Stimulated activated CD4-positive, alpha-beta T cell treated with anti-CD3 and anti-CD28 coated beads, Interleukin-12 subunit alpha, Interleukin-12 subunit beta, amount 100 ng/mL, for 4 hours (primary cell): ENCODE data around the gene PTGES3L.
"Not testable (repeated sequence)": the region's sequence is repeated elsewhere in the genome, so short reads cannot be mapped to it uniquely, and the experiment has no call there.

Source experiments
- DNase-seq: peaks from one replicate; pipeline ENCODE4 v3.0.0-alpha.2; 2020

Gene PTGES3L

DNA sequence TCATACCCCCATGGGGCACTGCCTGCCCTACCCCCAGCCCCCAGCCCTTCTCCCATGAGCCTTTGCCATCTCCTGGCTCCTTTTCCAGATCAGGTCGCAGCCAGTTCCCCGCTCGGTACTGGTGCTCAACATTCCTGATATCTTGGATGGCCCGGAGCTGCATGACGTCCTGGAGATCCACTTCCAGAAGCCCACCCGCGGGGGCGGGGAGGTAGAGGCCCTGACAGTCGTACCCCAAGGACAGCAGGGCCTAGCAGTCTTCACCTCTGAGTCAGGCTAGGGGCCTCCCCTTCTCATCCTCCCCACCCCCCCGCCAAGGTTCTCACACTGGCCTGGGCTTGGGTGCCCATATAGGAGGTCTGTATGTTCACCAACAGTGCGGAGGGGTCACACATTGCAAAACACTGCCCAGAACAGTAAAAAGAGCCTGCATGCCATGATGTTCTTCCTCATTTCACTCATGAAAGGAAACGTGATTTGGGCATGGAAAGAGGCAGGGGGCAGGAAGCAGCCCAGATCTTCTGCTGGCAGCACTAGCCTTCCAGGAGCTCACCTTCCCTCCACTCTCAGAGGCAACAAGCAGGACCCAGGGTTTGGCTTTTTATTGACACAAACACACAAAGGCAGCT lies 34.3 kb upstream of the PTGES3L start:
- no peak for DNase-seq

DNA sequence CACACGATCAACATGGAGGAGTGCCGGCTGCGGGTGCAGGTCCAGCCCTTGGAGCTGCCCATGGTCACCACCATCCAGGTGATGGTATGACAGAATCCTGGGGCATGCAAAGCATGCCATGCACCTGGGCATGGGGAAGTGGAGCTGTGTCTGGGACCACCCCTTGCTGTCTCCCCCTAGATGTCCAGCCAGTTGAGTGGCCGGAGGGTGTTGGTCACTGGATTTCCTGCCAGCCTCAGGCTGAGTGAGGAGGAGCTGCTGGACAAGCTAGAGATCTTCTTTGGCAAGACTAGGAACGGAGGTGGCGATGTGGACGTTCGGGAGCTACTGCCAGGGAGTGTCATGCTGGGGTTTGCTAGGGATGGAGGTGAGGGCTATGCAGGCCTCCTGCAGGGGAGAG lies 33.4 kb upstream of the PTGES3L start:
- no peak for DNase-seq

DNA sequence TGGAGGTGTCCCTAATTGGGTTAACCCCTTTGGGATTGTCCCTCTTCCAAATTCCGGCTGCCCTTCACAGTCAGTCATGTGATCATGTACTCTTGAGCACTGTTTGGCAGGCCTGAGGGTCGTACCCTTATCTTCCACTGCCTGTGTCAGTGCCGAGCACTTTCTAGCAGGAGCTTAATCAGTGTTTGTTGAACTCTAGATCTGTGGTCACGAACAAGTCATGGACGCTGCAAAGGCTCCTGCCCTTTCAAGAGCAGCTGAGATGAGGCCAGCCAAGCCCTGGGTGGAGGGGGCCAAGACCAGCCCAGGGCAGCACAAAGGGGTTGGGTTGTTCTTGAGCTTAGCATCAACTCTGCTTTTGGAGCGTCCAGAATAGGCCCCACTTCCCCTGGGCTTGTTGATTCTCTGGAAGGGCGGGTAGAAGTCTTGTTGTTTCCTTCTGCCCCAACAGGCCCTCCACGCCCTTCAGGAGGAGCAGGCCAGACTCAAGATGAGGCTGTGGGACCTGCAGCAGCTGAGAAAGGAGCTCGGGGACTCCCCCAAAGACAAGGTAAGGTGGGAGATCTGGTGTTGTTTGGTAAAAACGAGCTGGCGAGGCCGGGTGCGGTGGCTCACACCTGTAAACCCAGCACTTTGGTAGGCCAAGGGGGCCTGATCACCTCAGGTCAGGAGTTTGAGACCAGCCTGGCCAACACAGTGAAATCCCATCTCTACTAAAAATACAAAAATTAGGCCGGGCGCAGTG lies 32.0 kb upstream of the PTGES3L start:
- DNase-seq = no peak

DNA sequence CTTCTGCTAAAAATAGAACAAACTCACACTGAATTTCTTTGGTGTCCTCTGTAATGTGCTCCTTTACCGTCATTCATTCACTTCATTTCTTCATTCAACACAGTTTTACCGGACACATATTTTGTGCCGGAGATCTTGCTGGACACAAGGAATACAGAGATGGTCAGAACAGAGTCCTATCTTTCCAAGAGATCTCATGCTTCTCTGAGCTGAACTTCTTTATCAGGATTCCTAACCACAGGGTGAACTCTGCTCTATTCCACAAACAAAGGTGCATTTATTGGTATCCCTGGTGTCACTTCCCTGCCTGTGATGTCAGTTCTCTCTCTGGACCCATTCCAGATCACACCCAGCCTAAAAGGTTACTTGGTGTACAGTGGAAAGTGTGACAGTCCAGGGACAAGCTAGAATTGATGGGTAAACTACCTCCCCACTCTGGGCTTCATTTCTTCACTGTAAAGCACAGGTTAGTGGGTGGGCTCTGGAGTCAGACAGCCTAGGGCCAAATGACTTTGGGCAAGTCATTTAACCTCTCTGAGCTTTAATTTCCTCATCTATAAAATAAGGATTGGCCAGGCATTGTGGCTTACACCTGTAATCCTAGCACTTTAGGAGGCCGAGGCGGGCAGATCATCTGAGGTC lies 30.9 kb upstream of the PTGES3L start:
- no peak for DNase-seq

DNA sequence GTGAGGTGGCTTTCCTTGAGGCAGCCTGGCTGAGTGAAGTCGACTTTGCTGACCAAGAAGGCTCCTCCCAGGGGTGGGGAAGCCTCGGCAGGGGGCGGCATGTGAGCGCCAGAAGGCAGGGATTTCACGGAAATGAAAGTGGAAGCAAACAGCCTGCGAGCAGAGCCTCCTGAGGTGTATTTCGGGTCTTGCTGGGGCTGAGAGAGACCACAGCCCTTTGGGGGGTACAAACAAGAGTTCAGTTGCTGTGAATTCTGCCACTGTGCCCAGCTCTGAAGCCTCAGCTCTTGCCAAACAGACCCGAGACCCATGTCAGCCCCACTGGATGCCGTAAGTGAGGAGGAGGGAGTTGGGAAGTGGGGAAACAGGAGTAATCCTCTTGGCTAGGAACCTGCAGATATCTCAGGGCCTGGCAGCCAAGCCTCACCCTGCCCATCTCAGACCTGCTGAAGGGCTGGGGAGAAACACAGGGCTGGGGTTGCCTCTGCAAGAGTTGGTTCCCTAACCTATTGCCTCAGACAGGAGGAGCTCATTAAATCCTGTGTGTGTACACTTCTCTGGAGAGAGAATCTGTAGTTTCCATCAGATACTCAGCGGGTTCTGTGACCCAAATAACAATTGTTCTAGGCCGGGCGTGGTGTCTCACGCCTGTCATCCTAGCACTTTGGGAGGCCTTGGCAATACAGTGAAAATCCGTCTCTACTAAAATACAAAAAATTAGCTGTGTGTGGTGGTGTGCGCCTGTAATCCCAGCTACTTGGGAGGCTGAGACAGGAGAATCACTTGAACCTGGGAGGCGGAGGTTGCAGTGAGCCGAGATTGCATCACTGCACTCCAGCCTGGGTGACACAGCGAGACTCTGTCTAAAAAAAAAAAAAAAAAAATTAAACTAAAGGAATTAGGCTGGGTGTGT lies 27.0 kb upstream of the PTGES3L start, which contains the start of gene IFI35:
Gene IFI35 (plus strand): TSS at position 146 of the 913 bp plus-strand sequence. CDS start 164 bp downstream, at position 310.
- peak; percentile 78 for DNase-seq

DNA sequence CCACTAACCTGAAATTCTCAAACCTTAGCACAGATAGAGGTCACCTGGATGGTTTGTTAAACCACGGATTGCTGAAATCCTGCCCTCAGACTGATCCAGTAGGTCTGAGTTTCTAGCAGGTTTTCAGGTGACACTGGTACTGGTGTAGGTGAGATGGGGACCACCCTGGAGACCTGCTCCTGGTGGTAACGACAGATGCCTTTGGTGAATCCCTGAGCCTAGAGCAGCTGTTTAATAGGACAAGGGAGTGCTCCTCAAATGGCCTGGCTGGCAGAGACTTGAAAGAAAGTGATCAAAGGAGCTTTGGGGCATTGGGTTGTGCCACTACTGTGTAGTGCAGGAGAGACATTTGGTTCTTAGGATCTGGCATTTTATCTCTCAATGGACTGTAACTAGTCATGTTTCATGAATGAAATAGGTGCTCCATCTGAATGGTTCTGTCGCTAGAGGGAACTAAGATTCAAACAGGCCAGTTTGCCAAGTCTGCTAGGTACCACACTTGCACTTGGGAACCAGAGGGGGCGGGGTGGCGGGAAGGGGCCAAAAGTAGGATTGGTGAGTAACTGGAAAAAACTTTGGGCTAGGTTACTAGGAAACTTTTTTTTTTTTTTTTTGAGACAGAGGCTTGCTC lies 23.8 kb upstream of the PTGES3L start:
- DNase-seq = no peak

DNA sequence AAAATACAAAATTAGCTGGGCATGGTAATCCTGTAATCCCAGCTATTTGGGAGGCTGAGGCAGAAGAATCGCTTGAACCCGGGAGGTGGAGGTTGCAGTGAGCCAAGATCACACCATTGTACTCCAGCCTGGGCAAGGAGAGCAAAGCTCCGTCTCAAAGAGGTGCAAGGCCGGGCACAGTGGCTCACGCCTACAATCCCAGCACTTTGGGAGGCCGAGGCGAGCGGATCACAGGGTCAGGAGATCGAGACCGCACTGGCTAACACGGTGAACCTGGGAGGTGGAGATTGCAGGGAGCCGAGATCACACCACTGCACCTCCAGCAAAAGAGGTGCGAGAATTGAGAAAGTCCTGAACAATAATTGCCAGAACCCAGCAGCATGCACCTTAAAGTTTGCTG lies 21.0 kb upstream of the PTGES3L start:
- DNase-seq = not testable (repeated sequence)

DNA sequence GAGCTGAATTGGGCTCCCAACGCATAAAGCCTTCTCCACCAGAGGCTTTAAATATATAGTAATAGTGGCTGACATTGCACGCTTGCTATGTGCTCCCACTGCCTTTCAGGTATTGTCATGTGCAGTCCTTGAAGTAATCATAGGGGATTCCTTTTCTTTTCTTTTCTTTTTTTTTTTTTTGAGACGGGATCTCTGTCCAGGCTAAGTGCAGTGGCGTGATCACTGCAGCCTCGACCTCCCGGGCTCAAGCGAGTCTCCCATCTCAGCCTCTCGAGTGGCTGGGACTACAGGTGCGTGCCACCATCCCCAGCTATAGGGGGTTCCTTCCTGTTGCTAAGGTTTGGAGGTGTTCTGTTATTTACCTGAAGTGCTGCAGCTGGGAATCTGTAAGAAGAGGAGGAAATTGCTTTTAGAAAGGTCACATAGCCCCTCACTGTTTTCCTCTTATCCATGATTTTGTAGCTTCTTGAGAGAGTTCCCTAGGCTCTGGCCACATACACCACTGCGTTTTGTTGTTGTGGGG lies 19.2 kb upstream of the PTGES3L start:
- DNase-seq = no peak

DNA sequence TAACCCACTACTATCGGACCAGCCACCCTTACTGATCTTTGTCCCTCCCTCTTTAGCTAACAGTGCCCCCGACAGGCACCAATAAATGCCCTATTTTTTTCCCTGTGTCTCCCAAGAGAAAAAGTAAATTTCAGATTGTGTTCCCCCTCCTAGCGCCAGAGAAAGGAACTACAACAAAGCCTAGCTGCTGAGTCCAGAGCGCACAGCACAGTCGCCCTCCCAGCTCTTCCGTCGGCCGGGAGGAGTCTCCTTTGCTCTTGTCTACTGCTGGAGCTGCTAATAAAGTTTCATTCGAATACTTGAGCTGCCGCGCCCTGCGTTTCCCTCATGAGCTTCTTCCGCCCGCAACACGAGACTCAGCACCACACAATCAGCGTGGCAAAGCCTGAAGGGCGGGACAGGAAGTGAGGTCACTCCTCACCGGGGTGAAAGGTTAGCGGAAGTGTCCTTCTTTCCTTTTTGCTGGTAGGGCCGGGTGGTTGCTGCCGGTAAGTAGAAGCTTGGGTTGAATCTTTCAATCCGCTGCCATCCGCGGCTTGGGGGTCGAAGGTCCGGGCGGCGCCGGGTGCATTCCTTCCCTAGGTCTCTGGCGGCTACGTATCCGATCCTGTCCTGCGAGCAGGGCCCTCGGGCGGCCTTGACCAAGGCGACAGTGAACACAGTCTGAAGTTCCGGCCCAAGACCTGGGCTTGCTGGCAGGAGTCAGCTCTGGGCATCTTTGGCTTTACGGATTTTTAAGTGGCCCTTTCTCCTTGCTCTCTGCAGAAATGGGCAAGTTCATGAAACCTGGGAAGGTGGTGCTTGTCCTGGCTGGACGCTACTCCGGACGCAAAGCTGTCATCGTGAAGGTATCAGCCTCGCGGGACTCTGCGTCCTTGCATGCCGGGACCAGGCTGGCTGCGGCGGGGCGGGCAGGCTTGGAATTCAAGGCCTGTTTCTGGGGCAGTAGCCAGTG lies 18.4 kb upstream of the PTGES3L start, which contains the start of gene RPL27:
Gene RPL27 (plus strand): TSS at position 436 of the 955 bp plus-strand sequence. CDS start 332 bp downstream, at position 768.
- DNase-seq = peak; percentile 92

DNA sequence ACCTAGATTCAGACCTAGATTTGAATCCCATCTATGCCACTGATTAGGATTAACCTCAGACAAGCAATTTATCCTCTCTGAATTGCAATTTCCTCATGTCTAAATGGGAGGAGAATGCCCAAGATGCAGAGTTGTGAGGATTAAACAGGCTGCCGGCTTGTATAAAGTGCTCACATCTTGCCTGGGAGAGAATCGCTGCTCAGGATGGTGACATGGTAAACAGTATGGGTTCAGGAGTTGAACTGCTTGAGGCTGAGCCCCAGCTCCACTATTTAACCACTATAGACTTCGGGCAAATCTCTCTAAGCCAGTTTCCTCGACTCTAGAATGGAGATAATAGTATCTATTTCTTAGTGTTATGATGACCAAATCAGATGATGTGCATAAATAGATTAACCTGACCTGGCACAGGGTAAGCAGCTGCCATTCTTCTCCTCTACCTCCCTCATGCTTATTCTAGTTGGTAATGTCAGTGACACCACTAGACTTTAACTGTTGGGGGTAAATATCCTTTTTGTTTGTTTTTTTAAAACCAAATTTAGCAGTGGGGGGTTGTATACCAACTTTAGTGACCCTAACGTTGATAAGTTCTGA lies 17.6 kb upstream of the PTGES3L start:
- DNase-seq = no peak

DNA sequence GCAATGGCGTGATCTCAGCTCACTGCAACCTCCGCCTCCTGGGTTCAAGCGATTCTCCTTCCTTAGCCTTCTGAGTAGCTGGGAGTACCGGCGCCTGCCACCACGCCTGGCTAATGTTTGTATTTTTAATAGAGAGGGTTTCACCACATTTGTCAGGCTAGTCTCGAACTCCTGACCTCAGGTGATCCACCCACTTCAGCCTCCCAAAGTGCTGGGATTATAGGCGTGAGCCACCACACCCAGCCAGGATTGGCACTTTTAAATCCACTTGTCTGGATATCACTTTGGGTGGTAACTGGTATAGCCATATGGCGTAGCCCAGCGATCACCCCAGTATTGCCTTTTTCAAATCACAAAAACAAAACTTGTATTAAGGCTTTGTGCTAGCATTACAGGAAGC lies 14.0 kb upstream of the PTGES3L start:
- not testable (repeated sequence) for DNase-seq

DNA sequence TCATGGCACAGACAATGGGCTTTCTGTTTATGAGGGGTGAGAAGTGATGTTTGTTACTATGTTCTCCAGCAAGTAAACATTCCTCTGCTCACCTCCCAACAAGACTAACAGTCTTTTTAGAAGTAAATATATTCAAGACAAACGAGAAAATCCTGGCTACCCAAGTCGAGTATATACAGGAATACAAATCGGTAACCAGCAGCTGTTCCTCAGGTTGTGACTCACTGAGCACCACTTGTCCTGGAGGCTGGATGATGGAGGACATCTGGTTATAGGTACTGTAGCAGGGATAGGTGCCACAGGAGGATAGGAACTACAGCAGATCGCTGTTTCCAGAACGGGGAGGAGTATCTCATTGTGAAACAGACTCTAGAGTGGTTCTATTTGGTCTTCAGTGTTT lies 13.0 kb upstream of the PTGES3L start:
- DNase-seq = no peak

DNA sequence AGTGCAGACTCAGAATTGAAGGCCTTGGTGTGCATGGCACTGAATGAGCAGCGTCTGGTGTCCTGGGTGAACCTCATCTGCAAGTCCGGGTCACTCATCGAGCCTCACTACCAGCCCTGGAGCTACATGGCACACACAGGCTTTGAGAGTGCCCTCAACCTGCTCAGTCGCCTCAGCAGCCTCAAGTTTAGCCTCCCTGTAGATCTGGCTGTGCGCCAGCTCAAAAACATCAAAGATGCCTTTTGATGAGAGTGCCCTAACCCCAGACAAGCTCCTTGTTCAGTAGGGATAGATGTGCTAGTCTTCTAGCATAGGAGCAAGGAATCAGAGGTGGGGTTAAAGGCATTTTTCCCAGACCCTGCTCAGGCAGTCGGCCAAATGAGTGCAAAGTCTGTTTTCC lies 11.6 kb upstream of the PTGES3L start:
- no peak for DNase-seq

DNA sequence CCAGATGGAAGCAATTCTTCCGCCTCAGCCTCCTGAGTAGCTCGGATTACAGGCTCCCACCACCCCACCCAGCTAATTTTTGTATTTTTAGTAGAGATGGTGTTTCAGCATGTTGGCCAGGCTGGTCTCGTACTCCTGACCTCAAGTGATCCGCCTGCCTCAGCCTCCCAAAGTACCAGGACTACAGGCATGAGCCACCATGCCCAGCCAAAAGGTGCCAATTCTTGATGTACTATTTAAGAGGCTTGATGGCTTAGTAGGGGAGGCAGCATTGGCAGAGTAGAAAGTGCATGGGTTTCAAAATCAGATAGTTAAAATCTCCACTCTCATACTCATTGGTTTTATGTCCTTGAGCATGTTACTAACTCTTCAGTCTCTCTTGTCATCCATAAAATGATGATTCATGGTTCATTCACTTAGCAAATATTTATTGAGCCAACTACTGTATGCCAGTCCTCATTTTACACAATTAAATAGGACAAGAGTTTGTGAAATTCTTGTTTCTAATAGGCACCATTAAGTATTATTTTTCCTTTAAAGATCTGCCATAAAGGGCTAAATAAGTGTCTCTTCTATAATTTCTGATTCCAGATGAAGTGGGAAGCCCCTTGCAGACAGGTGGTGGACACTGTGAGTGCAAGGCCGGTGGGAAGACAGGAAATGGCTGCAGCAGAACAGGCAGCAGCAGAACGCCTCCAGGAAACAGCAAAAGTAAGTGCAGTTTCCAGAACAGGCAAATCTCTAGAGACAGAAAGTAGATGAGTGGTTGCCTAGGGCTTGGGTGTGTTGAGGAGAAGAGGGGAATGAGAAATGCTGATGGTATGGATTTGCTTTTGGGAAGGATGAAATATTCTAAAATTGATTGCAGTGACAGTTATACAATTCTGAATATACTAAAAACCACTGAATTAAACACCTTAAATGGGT lies 10.1 kb upstream of the PTGES3L start:
- no peak for DNase-seq

DNA sequence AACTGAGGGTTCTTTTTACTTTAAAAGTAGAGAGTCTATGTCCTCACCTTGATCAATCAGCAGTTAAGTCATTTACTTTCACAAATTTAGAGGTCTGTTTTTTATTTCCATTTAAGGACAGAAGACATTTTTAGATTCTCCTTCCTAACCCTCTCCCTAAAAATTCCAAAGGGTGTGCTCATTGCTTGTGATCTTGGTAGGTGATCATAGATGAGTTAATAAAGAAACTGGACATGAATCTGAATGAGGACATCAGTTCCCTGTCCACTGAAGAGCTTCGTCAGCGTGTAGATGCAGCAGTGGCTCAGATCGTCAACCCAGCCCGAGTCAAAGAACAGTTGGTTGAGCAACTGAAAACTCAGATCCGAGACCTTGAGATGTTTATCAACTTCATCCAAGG lies 9.3 kb upstream of the PTGES3L start:
- no peak for DNase-seq

DNA sequence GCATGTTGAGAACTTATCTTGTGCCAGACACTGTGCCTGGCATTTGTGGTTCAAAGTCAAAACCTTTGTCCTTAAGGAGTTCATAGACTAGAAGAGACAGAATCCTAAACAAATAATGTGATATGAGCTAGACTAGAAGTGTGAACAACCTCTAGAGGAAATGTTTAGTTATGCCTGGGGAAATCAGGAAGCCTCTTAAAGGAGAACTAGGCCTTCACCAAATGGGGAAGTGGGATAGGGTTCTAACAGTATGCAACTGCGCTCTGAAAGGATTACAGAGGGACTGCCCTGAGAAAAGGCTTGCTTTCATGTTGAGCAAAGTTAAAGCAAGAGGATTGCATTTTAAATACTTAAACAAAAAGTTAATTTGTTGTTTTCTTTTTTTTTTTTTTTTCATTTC lies 5.3 kb upstream of the PTGES3L start:
- no peak for DNase-seq

DNA sequence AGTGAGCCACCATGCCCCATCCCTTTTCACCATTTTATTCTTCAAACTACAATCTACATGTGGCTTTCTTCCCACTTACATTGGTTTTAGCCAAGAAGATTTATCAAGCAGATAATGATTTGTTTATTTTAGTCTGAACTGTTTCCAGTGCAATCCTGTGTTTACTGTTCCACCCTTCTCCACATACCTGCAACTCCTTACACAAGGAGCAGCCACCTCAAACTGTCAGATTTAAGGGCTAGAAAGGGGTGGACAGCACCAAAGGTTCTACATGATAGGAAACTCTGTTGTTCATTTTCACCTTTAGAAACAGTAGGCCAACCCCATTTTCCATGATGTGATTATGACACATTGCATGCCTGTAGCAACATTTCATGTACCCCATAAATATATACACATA lies 2.4 kb upstream of the PTGES3L start:
- DNase-seq = no peak

DNA sequence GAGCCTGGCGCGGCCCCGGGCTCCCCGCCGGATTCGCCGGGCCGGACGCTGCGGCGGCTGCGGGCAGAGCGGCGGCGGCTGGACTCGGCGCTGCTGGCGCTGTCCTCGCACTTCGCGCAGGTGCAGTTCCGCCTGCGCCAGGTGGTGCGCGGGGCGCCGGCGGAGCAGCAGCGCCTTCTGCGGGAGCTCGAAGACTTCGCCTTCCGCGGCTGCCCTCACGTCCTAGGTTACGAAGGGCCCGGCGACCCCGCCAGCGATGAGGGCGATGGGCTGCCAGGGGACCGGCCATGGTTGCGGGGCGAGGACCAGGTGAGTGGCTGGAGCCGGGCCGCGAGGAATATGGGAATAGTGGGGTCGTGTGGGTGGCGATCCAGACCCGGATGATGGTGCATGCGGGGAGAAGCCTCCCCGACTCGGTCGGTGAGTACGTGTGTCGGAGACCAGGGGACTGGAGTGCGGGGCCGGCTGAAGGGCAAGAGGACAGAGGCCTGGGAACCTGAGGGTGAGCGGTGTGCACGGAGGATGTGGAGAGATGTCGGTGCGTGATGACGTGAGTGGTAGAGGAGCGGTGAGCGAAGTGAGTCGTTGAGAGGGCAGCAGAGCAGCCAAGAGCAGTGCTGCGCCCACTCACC lies 1.0 kb upstream of the PTGES3L start:
- DNase-seq = peak; percentile 49

DNA sequence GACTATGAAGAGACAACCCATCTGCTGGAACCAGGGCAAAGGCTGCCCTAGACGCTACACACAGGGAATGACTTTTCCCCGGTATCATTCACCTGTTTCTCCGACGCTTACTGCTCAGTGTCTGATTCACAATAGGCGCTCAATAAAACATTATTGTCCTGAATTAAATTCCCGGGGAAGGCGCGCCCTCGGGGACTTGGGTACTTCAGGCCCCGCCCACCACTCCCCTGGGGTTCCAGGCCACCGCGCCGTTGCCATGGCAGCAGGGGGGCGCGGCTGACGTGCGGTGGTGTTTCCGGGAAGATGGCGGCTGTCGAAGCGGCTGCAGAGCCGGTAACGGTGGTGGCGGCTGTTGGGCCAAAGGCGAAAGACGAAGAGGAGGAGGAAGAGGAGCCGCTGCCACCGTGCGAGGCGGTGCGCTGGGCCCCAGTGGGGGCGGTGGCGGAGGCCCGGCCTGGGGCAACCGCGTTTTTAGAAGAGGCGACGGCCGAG lies 440 bp upstream of the PTGES3L start, which contains the start of gene RUNDC1:
Gene RUNDC1 (plus strand): TSS at position 292 of the 492 bp plus-strand sequence. CDS start 12 bp downstream, at position 304.
- DNase-seq = peak; percentile 92
